ENCODE data around the gene ANXA6.
"Not testable (repeated sequence)": the region's sequence is repeated elsewhere in the genome, so short reads cannot be mapped to it uniquely, and the experiment has no call there.

Gene ANXA6

DNA sequence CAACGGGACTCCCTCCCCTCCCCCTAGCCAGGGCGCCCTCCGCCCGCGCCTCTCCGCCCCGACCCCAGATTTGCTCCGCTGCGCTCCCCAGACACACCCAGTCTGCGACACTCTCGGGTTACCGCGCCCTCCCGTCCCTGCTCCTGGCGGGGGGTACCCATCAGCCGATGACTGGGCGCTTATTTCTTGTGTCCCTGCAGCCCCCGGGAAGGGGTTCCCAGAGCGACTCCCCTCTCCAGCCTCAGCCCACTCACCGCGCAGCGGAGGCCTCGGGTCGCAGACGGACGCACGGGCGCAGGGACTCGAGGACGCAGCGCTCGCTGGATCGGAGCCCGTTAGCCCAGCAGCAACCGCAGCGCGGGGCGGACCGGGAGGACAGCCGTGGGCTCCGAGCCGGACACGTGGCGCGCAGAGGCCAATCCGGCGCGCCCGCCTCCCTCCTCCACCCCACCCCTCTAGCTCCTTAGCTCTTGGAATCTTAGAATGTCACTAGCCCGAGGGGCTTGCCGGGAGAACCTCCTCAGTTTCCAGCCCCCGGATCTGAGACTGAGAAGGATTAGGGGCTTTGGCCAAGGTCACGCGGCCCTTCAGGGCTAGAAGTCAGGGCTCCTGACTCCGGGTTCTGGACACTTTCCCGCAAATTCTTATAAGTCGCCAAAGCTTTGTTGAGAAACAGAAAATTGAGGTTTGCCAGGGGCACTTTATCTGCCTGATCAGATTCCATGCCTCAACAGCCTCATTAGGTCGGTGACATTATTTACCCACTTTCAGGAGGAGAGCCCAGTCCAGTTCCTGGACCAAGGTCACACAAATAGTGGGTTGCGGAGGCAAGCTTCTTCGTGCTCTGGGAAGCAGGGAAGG is at the start of gene ANXA6:
TSS of gene ANXA6 (minus strand) at position 354 of the 861 bp plus-strand sequence. CDS start 9,878 bp downstream, outside the sequence.
- H3K27me3 ChIP-seq (ENCODE audit: low read depth, low read length) = no peaks in the 10 kb centered on the region
- no peaks in the 10 kb centered on the region for H3K36me3 ChIP-seq (ENCODE audit: control insufficient read depth in 1 of 2, insufficient read depth in 2 of 2, low read length in 2 of 2)
- H3K4me1 ChIP-seq (ENCODE audit: control insufficient read depth in 1 of 2, insufficient read depth in 2 of 2, low read length in 2 of 2) = peaks cover 14 to 43% of the 10 kb centered on the region in 2 donors
- H3K4me3 ChIP-seq (ENCODE audit: low read depth in 1 of 2, low read length in 2 of 2) = peak within 1 kb of the TSS; percentile 92 to 96
- H3K27ac ChIP-seq (ENCODE audit: low read length) = peak within 1 kb of the TSS; percentile 90
- H3K9me3 ChIP-seq (ENCODE audit: control insufficient read depth in 1 of 2, low read length in 2 of 2) = no peaks in the 10 kb centered on the region

DNA sequence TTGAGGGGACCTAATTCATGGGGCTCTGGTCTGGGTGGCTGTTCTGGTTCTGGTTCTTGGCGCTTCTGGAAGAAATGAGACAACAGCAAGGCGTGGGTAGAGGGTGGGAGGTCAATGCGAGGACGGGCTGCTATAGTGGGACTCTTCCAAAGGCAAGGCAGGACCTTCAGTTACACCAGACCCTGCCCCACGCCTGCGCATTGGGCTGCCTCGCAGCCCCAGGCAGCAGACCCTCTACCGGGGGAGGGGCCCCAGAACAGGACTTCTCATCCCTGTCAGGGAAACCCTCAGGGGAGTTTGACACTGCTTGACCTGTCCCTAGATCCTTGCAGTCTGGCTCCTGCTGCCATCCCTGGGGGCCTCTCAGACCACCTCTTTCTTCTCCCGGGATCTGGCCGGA is 47.8 kb upstream of the ANXA6 start:
- peaks cover 4 to 15% of the 10 kb centered on the region in 2 donors for H3K4me1 ChIP-seq (ENCODE audit: control insufficient read depth in 1 of 2, insufficient read depth in 2 of 2, low read length in 2 of 2)
- H3K9me3 ChIP-seq (ENCODE audit: control insufficient read depth in 1 of 2, low read length in 2 of 2) = no peaks in the 10 kb centered on the region
- no peaks in the 10 kb centered on the region for H3K27me3 ChIP-seq (ENCODE audit: low read depth, low read length)
- H3K4me3 ChIP-seq (ENCODE audit: low read depth in 1 of 2, low read length in 2 of 2) = no peak overlapping the region
- H3K27ac ChIP-seq (ENCODE audit: low read length) = no peak overlapping the region
- peaks cover 7 to 12% of the 10 kb centered on the region in 2 donors for H3K36me3 ChIP-seq (ENCODE audit: control insufficient read depth in 1 of 2, insufficient read depth in 2 of 2, low read length in 2 of 2)

DNA sequence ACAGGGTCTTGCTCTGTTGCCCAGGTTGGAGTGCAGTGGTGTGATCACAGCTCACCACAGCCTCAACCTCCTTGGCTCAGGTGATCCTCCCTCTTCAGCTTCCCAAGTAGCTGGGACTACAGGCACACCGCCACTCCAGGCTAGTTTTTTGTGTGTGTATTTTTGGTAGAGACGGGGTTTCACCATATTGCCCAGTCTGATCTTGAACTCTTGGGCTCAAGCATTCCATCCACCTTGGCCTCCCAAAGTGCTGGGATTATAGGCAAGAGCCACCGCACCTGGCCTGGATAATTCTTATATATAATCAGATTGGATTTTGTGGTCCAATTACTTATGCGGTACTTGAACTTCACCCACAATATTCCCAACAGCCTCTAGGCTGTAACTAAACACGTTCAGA is 46.5 kb upstream of the ANXA6 start:
- peaks cover 16 to 21% of the 10 kb centered on the region in 2 donors for H3K36me3 ChIP-seq (ENCODE audit: control insufficient read depth in 1 of 2, insufficient read depth in 2 of 2, low read length in 2 of 2)
- H3K27me3 ChIP-seq (ENCODE audit: low read depth, low read length) = no peaks in the 10 kb centered on the region
- H3K9me3 ChIP-seq (ENCODE audit: control insufficient read depth in 1 of 2, low read length in 2 of 2) = no peaks in the 10 kb centered on the region
- H3K4me1 ChIP-seq (ENCODE audit: control insufficient read depth in 1 of 2, insufficient read depth in 2 of 2, low read length in 2 of 2) = peaks cover 4 to 8% of the 10 kb centered on the region in 2 donors
- H3K4me3 ChIP-seq (ENCODE audit: low read depth in 1 of 2, low read length in 2 of 2) = no peak overlapping the region
- H3K27ac ChIP-seq (ENCODE audit: low read length) = no peak overlapping the region

DNA sequence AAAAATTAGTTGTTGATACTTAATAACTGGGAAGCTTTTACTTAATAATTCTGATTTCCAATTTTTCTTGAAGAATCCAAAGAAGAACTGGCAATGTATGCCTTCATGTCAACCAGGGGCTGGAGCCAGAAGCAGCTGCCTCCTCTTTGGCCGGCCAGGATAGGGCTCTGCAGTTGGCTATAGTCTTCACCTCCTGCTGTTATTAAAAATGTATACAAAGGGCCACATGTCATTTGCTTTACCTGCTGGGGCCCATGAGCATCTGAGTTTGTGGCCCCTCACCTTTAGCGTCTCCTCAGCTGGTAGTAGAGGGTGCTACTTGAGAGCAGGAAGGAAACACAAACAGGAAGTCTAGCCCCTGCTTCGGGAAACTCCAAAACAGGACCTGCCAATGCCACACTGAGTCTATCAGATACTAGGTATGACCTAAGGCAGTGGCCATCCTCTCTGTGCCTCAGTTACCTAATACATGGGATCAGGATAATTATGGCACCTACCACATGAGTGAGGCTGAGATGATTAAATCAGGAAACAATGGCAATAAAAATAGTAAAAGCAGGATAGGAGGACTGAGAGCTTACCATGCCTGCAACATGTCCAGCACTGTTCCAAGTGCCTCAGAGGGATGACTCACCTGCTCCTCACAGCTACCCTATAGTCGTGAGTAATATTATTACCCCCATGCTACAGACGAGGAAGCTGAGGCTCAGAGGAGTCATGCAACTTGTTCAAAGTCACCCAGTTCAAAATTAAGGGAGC is 45.0 kb upstream of the ANXA6 start:
- Histone ChIP-seq H3K27ac (ENCODE audit: low read length) (no peak overlapping the region), H3K36me3 (ENCODE audit: control insufficient read depth in 1 of 2, insufficient read depth in 2 of 2, low read length in 2 of 2) (peaks cover 24 to 26% of the 10 kb centered on the region in 2 donors)

DNA sequence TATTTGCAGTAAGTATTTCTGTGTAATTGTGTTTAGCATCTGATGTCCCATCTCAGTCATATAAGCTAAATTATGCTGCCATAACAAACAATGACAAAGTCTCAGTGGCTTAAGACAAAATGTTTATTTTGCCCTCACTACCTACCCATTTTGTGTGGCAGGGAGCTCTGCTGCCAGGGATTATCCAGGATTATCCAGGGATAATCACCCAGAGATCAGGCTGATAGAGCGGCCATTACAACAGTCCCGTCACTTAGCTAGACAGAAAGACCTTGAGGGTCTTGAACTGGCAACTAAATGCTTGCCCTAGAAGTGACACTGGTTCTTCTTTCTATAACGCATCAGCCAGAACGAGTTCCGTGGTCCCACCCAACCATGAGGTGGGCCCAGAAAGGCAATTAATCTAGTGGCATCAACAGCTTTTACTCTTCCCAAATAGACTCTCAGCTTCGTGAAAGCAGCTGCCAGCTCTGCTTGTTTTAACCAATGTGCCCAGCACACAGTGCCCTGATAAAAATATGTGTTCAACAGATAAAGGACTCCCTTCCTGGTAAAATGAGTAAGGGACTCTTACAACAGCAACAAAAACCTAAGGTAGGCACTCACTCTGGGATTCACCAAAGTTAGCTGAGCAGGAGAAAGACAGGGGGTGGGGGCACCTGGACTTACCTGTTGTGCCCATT is 43.5 kb upstream of the ANXA6 start:
- no peak overlapping the region for H3K27ac ChIP-seq (ENCODE audit: low read length)
- H3K27me3 ChIP-seq (ENCODE audit: low read depth, low read length) = no peaks in the 10 kb centered on the region
- H3K4me1 ChIP-seq (ENCODE audit: control insufficient read depth in 1 of 2, insufficient read depth in 2 of 2, low read length in 2 of 2) = peaks cover 0 to 4% of the 10 kb centered on the region in 2 donors
- H3K4me3 ChIP-seq (ENCODE audit: low read depth in 1 of 2, low read length in 2 of 2) = no peak overlapping the region
- H3K36me3 ChIP-seq (ENCODE audit: control insufficient read depth in 1 of 2, insufficient read depth in 2 of 2, low read length in 2 of 2) = peaks cover 24 to 26% of the 10 kb centered on the region in 2 donors
- H3K9me3 ChIP-seq (ENCODE audit: control insufficient read depth in 1 of 2, low read length in 2 of 2) = no peaks in the 10 kb centered on the region

More for the DNA sequence above, 45.0 kb upstream of the ANXA6 start:
- no peak overlapping the region for H3K4me3 ChIP-seq (ENCODE audit: low read depth in 1 of 2, low read length in 2 of 2)
- H3K27me3 ChIP-seq (ENCODE audit: low read depth, low read length) = no peaks in the 10 kb centered on the region
- no peaks in the 10 kb centered on the region for H3K9me3 ChIP-seq (ENCODE audit: control insufficient read depth in 1 of 2, low read length in 2 of 2)
- H3K4me1 ChIP-seq (ENCODE audit: control insufficient read depth in 1 of 2, insufficient read depth in 2 of 2, low read length in 2 of 2) = peaks cover 0 to 4% of the 10 kb centered on the region in 2 donors

DNA sequence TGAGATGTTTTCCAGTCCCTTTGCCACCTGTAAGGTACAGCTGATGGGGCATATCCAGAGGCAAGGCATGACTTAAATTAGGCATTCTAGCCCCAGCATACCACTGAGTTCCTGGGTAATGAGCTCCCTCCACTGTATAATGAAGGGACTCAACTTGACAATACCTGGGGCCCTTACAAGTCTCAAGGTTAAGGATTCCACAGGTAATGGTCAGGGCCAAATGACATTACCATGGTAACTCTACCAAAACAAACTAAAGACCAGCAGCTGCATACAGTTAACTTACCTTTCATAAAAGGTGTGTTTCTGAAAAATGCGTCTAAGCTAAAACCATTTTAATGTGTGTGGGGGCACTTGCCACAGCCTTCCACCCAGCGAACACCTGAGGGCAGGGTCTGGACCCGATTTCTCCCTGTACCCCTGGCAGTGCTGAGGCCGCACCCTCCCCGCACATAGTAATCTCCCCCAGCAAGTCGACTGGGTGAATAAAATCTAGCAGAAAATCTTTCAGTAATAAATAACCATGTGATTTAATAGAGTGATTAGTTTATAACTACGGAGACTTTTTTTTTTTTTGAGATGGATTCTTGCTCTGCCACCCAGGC is 42.1 kb upstream of the ANXA6 start:
- H3K27ac ChIP-seq (ENCODE audit: low read length) = no peak overlapping the region

DNA sequence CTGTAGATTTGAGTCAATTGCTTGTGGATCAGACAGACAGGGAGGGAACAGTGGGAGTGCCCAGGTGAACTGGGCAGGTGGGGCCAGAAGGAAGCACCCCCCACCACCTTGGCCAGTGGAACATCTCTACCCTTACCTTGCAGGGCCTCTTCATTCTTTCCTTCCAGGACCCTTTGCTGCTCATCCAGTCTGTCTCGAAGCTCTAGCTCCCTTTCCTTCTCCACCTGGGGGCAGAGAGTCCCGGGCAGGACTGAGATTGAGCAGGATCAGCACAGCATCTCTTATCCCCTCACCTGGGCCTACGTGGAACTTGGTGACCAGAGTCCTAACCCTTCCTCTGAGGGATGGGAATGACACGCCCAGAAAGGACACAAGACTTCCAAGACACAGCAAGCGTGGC is 41.3 kb upstream of the ANXA6 start:
- H3K36me3 ChIP-seq (ENCODE audit: control insufficient read depth in 1 of 2, insufficient read depth in 2 of 2, low read length in 2 of 2) = peaks cover 24 to 26% of the 10 kb centered on the region in 2 donors
- no peak overlapping the region for H3K27ac ChIP-seq (ENCODE audit: low read length)
- H3K4me1 ChIP-seq (ENCODE audit: control insufficient read depth in 1 of 2, insufficient read depth in 2 of 2, low read length in 2 of 2) = peaks cover 0 to 4% of the 10 kb centered on the region in 2 donors
- H3K27me3 ChIP-seq (ENCODE audit: low read depth, low read length) = no peaks in the 10 kb centered on the region
- no peaks in the 10 kb centered on the region for H3K9me3 ChIP-seq (ENCODE audit: control insufficient read depth in 1 of 2, low read length in 2 of 2)
- no peak overlapping the region for H3K4me3 ChIP-seq (ENCODE audit: low read depth in 1 of 2, low read length in 2 of 2)

More for the DNA sequence above, 42.1 kb upstream of the ANXA6 start:
- no peaks in the 10 kb centered on the region for H3K9me3 ChIP-seq (ENCODE audit: control insufficient read depth in 1 of 2, low read length in 2 of 2)
- H3K4me3 ChIP-seq (ENCODE audit: low read depth in 1 of 2, low read length in 2 of 2) = no peak overlapping the region
- peaks cover 0 to 4% of the 10 kb centered on the region in 2 donors for H3K4me1 ChIP-seq (ENCODE audit: control insufficient read depth in 1 of 2, insufficient read depth in 2 of 2, low read length in 2 of 2)
- H3K36me3 ChIP-seq (ENCODE audit: control insufficient read depth in 1 of 2, insufficient read depth in 2 of 2, low read length in 2 of 2) = peaks cover 24 to 26% of the 10 kb centered on the region in 2 donors
- H3K27me3 ChIP-seq (ENCODE audit: low read depth, low read length) = no peaks in the 10 kb centered on the region

DNA sequence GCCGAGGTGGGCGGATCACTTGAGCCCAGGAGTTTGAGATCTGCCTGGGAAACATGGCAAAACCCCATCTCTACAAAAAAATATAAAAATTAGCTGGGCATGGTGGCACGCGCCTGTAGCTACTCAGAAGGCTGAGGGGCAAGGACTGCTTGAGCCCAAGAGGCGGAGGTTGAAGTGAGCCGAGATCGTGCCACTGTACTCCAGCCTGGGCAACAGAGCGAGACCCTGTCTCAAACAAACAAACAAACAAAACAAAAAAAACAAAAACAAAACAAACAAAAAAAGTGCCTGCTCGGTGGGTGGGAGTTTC is 39.7 kb upstream of the ANXA6 start:
- H3K9me3 ChIP-seq (ENCODE audit: control insufficient read depth in 1 of 2, low read length in 2 of 2); H3K4me1 ChIP-seq (ENCODE audit: control insufficient read depth in 1 of 2, insufficient read depth in 2 of 2, low read length in 2 of 2); H3K27ac ChIP-seq (ENCODE audit: low read length); H3K27me3 ChIP-seq (ENCODE audit: low read depth, low read length); H3K4me3 ChIP-seq (ENCODE audit: low read depth in 1 of 2, low read length in 2 of 2): not testable (repeated sequence)
- peaks cover 24 to 26% of the 10 kb centered on the region in 2 donors for H3K36me3 ChIP-seq (ENCODE audit: control insufficient read depth in 1 of 2, insufficient read depth in 2 of 2, low read length in 2 of 2)

DNA sequence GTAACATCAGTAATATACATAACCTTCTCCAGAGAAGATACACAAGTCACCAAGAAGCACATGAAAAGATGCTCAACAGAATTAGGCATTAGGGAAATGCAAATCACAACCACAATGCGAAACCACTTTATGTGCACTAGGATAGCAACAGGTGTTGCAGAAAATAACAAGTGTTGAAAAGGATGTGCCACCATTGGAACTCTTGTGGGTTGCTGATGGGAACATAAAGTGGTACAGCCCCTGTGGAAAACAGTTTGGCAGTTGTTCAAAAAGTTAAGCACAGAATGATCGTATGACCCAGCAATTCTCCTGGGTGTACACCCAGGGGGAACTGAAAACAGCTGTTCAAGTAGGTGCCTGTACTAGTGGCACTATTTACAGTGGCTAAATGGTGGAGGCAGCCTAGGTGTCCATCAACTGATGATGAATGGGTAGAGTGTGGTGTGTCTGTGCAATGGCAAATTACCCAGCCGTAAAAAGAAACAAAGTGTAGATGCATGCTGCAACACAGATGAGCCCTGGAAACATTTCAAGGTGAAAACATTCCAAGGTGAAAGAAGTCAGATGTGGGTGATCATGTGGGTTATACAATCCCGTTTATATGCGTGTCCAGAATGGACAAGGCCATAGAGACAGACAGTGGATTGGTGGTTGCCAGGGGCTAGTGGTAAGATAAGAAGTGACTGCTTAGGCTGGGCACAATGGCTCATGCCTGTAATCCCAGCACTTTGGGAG is 39.1 kb upstream of the ANXA6 start:
- H3K4me3 ChIP-seq (ENCODE audit: low read depth in 1 of 2, low read length in 2 of 2) = no peak overlapping the region
- no peaks in the 10 kb centered on the region for H3K4me1 ChIP-seq (ENCODE audit: control insufficient read depth in 1 of 2, insufficient read depth in 2 of 2, low read length in 2 of 2)
- H3K27me3 ChIP-seq (ENCODE audit: low read depth, low read length) = no peaks in the 10 kb centered on the region
- peaks cover 0 to 2% of the 10 kb centered on the region in 2 donors for H3K9me3 ChIP-seq (ENCODE audit: control insufficient read depth in 1 of 2, low read length in 2 of 2)
- peaks cover 24 to 26% of the 10 kb centered on the region in 2 donors for H3K36me3 ChIP-seq (ENCODE audit: control insufficient read depth in 1 of 2, insufficient read depth in 2 of 2, low read length in 2 of 2)
- no peak overlapping the region for H3K27ac ChIP-seq (ENCODE audit: low read length)

DNA sequence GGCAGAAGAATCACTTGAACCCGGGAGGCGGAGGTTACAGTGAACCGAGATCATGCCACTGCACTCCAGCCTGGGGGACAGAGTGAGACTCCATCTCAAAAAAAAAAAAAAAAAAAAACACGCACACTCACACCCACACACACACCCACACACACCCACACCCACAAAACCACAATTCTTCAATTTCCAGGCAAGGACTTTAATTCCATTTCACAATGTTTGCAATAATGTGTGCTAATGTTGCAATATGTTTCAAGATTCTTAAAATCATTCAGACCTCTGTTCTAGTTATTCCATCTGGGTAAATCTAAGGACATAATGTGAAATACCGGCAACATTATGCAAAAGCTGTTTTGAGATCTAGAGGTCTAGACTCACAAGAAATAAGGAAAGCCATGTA is 38.0 kb upstream of the ANXA6 start:
- Histone ChIP-seq H3K9me3 (ENCODE audit: control insufficient read depth in 1 of 2, low read length in 2 of 2) (peaks cover 0 to 2% of the 10 kb centered on the region in 2 donors), H3K4me1 (ENCODE audit: control insufficient read depth in 1 of 2, insufficient read depth in 2 of 2, low read length in 2 of 2) (no peaks in the 10 kb centered on the region), H3K27me3 (ENCODE audit: low read depth, low read length) (no peaks in the 10 kb centered on the region), H3K27ac (ENCODE audit: low read length) (no peak overlapping the region), H3K36me3 (ENCODE audit: control insufficient read depth in 1 of 2, insufficient read depth in 2 of 2, low read length in 2 of 2) (peaks cover 16 to 19% of the 10 kb centered on the region in 2 donors), H3K4me3 (ENCODE audit: low read depth in 1 of 2, low read length in 2 of 2) (no peak overlapping the region)
